WTC11 (cell line): ENCODE data around the gene SMARCC2.

Source experiments
- CREB1 ChIP-seq: sonication (generic); formaldehyde crosslinking; IDR thresholded peaks from 2 replicates; pipeline ENCODE4 v1.8.0; 2023; ENCODE audit warnings: mild to moderate bottlenecking, missing genetic modification reagents
- FOXJ3 ChIP-seq: sonication (generic); formaldehyde crosslinking; IDR thresholded peaks from 2 replicates; pipeline ENCODE4 v1.9.0; 2021; ENCODE audit warnings: missing genetic modification reagents, mild to moderate bottlenecking, borderline replicate concordance
- FOXK1 ChIP-seq: sonication (generic); formaldehyde crosslinking; IDR thresholded peaks from 2 replicates; pipeline ENCODE4 v1.8.0; 2022; ENCODE audit warnings: mild to moderate bottlenecking, moderate library complexity, missing genetic modification reagents
- NFE2L1 ChIP-seq: sonication (generic); formaldehyde crosslinking; IDR thresholded peaks from 2 replicates; pipeline ENCODE4 v1.8.1; 2023; ENCODE audit warnings: missing genetic modification reagents
- SP1 ChIP-seq: sonication (generic); formaldehyde crosslinking; conservative IDR thresholded peaks from 2 replicates; pipeline ENCODE4 v1.8.1; 2022; ENCODE audit warnings: missing genetic modification reagents
- TCF7 ChIP-seq: sonication (generic); formaldehyde crosslinking; IDR thresholded peaks from 2 replicates; pipeline ENCODE4 v1.8.0; 2022; ENCODE audit warnings: mild to moderate bottlenecking, low read depth, missing genetic modification reagents, moderate library complexity
- TP53 ChIP-seq: sonication (generic); formaldehyde crosslinking; IDR thresholded peaks from 2 replicates; pipeline ENCODE4 v1.8.1; 2023; ENCODE audit warnings: mild to moderate bottlenecking, missing genetic modification reagents
- ZNF671 ChIP-seq: fragments of 250-450 bp; sonication (Bioruptor Pico); IDR thresholded peaks from 2 replicates; pipeline ENCODE4 v1.8.0; 2021; ENCODE audit warnings: mild to moderate bottlenecking
- TF ChIP-seq, protein P1 (sequence below): fragments of 200-600 bp; IDR thresholded peaks from 2 replicates; pipeline ENCODE4 v1.8.0; 2022; ENCODE audit warnings: antibody characterized with exemption
- TF ChIP-seq, protein P2 (sequence below): sonication (generic); formaldehyde crosslinking; IDR thresholded peaks from 2 replicates; pipeline ENCODE4 v1.8.1; 2022; ENCODE audit warnings: low read depth, missing genetic modification reagents, borderline replicate concordance
- TF ChIP-seq, protein P3 (sequence below): sonication (generic); formaldehyde crosslinking; IDR thresholded peaks from 2 replicates; pipeline ENCODE4 v1.8.1; 2023; ENCODE audit warnings: mild to moderate bottlenecking, missing genetic modification reagents, moderate library complexity
- TF ChIP-seq, protein P4 (sequence below): sonication (generic); formaldehyde crosslinking; IDR thresholded peaks from 2 replicates; pipeline ENCODE4 v1.8.1; 2023; ENCODE audit warnings: mild to moderate bottlenecking, moderate library complexity, missing genetic modification reagents
- TF ChIP-seq, protein P5 (sequence below): sonication (generic); formaldehyde crosslinking; IDR thresholded peaks from 2 replicates; pipeline ENCODE4 v1.8.0; 2023; ENCODE audit warnings: missing genetic modification reagents, mild to moderate bottlenecking, borderline replicate concordance

DNA sequence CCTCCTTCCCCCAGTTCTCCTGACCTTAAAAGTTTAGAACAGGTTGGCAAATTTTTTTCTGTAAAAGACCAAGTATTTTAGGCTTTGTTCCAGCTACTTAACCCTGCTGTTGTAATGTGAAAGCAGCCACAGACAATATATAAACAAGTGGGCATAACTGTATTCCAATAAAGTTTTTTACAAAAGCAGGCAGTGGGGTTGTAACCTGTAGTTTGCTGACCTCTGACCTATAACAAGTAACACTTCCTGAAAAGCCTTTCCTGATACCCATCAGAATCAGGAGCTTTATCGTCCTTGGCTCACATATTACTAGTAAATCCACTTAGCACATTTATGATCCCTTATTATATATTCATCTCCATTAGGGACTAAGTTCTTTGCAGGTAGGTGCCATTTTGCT lies 13.1 kb upstream of the SMARCC2 start:
- TF ChIP-seq ZNF671 (CRISPR knock-in tag) (no peak), NFE2L1 (CRISPR knock-in tag) (no peak), SP1 (CRISPR knock-in tag) (no peak), CREB1 (no peak), TCF7 (CRISPR knock-in tag) (no peak), TP53 (CRISPR knock-in tag) (no peak), FOXK1 (CRISPR knock-in tag) (no peak), FOXJ3 (no peak)
- TF ChIP-seq, protein P1, sequence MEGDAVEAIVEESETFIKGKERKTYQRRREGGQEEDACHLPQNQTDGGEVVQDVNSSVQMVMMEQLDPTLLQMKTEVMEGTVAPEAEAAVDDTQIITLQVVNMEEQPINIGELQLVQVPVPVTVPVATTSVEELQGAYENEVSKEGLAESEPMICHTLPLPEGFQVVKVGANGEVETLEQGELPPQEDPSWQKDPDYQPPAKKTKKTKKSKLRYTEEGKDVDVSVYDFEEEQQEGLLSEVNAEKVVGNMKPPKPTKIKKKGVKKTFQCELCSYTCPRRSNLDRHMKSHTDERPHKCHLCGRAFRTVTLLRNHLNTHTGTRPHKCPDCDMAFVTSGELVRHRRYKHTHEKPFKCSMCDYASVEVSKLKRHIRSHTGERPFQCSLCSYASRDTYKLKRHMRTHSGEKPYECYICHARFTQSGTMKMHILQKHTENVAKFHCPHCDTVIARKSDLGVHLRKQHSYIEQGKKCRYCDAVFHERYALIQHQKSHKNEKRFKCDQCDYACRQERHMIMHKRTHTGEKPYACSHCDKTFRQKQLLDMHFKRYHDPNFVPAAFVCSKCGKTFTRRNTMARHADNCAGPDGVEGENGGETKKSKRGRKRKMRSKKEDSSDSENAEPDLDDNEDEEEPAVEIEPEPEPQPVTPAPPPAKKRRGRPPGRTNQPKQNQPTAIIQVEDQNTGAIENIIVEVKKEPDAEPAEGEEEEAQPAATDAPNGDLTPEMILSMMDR, result no peak
- TF ChIP-seq, protein P2, sequence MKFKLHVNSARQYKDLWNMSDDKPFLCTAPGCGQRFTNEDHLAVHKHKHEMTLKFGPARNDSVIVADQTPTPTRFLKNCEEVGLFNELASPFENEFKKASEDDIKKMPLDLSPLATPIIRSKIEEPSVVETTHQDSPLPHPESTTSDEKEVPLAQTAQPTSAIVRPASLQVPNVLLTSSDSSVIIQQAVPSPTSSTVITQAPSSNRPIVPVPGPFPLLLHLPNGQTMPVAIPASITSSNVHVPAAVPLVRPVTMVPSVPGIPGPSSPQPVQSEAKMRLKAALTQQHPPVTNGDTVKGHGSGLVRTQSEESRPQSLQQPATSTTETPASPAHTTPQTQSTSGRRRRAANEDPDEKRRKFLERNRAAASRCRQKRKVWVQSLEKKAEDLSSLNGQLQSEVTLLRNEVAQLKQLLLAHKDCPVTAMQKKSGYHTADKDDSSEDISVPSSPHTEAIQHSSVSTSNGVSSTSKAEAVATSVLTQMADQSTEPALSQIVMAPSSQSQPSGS, result no peak
- TF ChIP-seq, protein P3, sequence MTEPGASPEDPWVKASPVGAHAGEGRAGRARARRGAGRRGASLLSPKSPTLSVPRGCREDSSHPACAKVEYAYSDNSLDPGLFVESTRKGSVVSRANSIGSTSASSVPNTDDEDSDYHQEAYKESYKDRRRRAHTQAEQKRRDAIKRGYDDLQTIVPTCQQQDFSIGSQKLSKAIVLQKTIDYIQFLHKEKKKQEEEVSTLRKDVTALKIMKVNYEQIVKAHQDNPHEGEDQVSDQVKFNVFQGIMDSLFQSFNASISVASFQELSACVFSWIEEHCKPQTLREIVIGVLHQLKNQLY, result no peak
- TF ChIP-seq, protein P4, sequence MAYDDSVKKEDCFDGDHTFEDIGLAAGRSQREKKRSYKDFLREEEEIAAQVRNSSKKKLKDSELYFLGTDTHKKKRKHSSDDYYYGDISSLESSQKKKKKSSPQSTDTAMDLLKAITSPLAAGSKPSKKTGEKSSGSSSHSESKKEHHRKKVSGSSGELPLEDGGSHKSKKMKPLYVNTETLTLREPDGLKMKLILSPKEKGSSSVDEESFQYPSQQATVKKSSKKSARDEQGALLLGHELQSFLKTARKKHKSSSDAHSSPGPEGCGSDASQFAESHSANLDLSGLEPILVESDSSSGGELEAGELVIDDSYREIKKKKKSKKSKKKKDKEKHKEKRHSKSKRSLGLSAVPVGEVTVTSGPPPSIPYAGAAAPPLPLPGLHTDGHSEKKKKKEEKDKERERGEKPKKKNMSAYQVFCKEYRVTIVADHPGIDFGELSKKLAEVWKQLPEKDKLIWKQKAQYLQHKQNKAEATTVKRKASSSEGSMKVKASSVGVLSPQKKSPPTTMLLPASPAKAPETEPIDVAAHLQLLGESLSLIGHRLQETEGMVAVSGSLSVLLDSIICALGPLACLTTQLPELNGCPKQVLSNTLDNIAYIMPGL (CRISPR knock-in tag), result no peak
- TF ChIP-seq, protein P5, sequence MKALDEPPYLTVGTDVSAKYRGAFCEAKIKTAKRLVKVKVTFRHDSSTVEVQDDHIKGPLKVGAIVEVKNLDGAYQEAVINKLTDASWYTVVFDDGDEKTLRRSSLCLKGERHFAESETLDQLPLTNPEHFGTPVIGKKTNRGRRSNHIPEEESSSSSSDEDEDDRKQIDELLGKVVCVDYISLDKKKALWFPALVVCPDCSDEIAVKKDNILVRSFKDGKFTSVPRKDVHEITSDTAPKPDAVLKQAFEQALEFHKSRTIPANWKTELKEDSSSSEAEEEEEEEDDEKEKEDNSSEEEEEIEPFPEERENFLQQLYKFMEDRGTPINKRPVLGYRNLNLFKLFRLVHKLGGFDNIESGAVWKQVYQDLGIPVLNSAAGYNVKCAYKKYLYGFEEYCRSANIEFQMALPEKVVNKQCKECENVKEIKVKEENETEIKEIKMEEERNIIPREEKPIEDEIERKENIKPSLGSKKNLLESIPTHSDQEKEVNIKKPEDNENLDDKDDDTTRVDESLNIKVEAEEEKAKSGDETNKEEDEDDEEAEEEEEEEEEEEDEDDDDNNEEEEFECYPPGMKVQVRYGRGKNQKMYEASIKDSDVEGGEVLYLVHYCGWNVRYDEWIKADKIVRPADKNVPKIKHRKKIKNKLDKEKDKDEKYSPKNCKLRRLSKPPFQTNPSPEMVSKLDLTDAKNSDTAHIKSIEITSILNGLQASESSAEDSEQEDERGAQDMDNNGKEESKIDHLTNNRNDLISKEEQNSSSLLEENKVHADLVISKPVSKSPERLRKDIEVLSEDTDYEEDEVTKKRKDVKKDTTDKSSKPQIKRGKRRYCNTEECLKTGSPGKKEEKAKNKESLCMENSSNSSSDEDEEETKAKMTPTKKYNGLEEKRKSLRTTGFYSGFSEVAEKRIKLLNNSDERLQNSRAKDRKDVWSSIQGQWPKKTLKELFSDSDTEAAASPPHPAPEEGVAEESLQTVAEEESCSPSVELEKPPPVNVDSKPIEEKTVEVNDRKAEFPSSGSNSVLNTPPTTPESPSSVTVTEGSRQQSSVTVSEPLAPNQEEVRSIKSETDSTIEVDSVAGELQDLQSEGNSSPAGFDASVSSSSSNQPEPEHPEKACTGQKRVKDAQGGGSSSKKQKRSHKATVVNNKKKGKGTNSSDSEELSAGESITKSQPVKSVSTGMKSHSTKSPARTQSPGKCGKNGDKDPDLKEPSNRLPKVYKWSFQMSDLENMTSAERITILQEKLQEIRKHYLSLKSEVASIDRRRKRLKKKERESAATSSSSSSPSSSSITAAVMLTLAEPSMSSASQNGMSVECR (CRISPR knock-in tag), result no peak
